Adrenal gland (tissue), 12 donors: ENCODE results near the gene FBXW8. TPM values are rescaled to one million over a fixed set of nuclear protein-coding genes. Genes with fewer than 3 reads are reported as not detected.
"Not testable (repeated sequence)": the region's sequence is repeated elsewhere in the genome, so short reads cannot be mapped to it uniquely, and the experiment has no call there.

Experiments
- DNase-seq, 7 donors: peaks; one replicate each; pipeline ENCODE4 v3.0.0-alpha.2; 2019 to 2020
- H3K27ac ChIP-seq, 5 donors: fragments of 200-600 bp; sonication (generic) in 4 of 5; 1 replicate in 3 of 5; 2 replicates in 2 of 5; pipeline versions ENCODE4 v1.5.1 to v1.8.0; 2016 to 2020; ENCODE audit warnings: mild to moderate bottlenecking in 1 of 5
- H3K27me3 ChIP-seq: fragments of 200-600 bp; 2 replicates; pipeline ENCODE4 v1.8.0; 2021
- H3K36me3 ChIP-seq, 2 donors: fragments of 200-600 bp; replicated peaks in 1 of 2; 1 replicate in 1 of 2; 2 replicates in 1 of 2; pipeline versions ENCODE4 v1.5.1 to v1.8.0; 2018 to 2022
- H3K4me1 ChIP-seq, 2 donors: fragments of 200-600 bp; replicated peaks in 1 of 2; 1 replicate in 1 of 2; 2 replicates in 1 of 2; pipeline versions ENCODE4 v1.5.1 to v1.8.0; 2018 to 2021
- H3K4me3 ChIP-seq, 4 donors: fragments of 200-600 bp; sonication (generic) in 3 of 4; one replicate each; pipeline ENCODE4 v1.5.1; 2016 to 2018
- H3K9me3 ChIP-seq, 3 donors: fragments of 200-600 bp; sonication (generic) in 1 of 3; replicated peaks in 1 of 3; 1 replicate in 2 of 3; 2 replicates in 1 of 3; pipeline versions ENCODE4 v1.5.1 to v1.8.0; 2016 to 2021
- POLR2A ChIP-seq, 2 donors: fragments of 450-650 bp; IDR thresholded peaks; one replicate each; pipeline ENCODE4 v1.6.1; 2017; ENCODE audit warnings: antibody characterized with exemption in 2 of 2, mild to moderate bottlenecking in 2 of 2, moderate library complexity in 1 of 2
- whole genome bisulfite sequencing, 4 donors: extraction: QIAGEN DNeasy Blood & Tissue Kit in 2 of 4; methylation state at CpG; one replicate each; pipeline versions ENCODE4 v1.1.5 to v1.1.7; 2013 to 2017; 5-methylcytosine and 5-hydroxymethylcytosine counted together
- intact Hi-C, 2 donors: fragments of 100-400 bp; cut with DNase I; formaldehyde crosslinking; loops; one replicate each; pipeline versions ENCODE4 v1.14.1 to v1.15.0; 2022 to 2023
- polyA plus RNA-seq, 3 donors: library from polyadenylated mRNA; stranded (reverse); fragments of 200-250 nt in 2 of 3; fragments of 350-450 nt in 1 of 3; fragmentation: Illumina TruSeq in 1 of 3; extraction: RNeasy Lipid Tissue Mini Kit (QIAGEN cat#74804) in 1 of 3; gene quantifications; one replicate each; pipeline ENCODE4 v1.2.3, GENCODE V29; 2013 to 2014
- total RNA-seq, 9 donors: library from RNA; depleted of rRNA in 4 of 9; stranded (reverse); fragments of >200 nt in 4 of 9; fragments of 120-200 nt in 1 of 9; fragmentation: NEBNext Ultra II Directional in 1 of 9; extraction: Animal tissue kit (Norgen Biotek cat#: 25700) in 1 of 9; gene quantifications; one replicate each; pipeline versions ENCODE4 v1.1.0 to v1.2.4, GENCODE V29; 2013 to 2023
- TF ChIP-seq, protein P1 (sequence below), 6 experiments: fragments of 450-650 bp in 4 of 6; fragments of 200-600 bp in 2 of 6; sonication (generic) in 1 of 6; IDR thresholded peaks; 1 replicate in 5 of 6; 2 replicates in 1 of 6; pipeline versions ENCODE4 v1.5.1 to v1.8.0; 2016 to 2021; ENCODE audit warnings: antibody characterized with exemption in 6 of 6, mild to moderate bottlenecking in 2 of 6, moderate library complexity in 1 of 6
- donor health status: healthy with polysubstance abuse.
- donor health status: Bipolar disorder and iron deficiency.
- donor health status: DM: yes; HTN: yes; CAD: no.
- donor health status: DM: no; HTN: no; CAD: no.
- donor health status: DM: no; HTN: no; CAD: no.
- donor health status: DM: yes; HTN: yes; CAD: no.

FBXW8 gene
- total and polyA plus RNA-seq, 12 donors: 2.9 to 19.1 (median 14.3) TPM

DNA sequence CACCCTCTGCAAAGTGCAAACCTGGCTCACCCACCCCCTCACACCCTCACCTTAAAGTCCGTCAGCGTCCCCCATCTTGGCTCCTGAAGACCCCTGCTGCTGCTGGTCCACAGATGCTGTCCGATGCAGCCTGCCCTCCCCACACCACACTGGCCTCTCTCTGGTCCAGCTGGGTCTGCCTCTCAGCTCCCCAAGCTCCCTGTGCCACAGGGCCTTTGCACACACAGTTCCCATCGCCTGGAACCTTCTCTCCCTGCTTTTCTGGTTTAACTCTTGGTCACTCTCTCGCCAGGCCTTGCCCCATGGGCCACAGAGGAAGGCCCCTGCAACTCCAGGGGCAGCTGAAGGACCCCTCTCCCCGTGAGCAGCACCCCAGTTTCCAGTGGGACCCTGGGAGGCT is 143.5 kb downstream of the FBXW8 start:
- no peak overlapping the region for H3K4me3 ChIP-seq
- TF ChIP-seq, protein P1, sequence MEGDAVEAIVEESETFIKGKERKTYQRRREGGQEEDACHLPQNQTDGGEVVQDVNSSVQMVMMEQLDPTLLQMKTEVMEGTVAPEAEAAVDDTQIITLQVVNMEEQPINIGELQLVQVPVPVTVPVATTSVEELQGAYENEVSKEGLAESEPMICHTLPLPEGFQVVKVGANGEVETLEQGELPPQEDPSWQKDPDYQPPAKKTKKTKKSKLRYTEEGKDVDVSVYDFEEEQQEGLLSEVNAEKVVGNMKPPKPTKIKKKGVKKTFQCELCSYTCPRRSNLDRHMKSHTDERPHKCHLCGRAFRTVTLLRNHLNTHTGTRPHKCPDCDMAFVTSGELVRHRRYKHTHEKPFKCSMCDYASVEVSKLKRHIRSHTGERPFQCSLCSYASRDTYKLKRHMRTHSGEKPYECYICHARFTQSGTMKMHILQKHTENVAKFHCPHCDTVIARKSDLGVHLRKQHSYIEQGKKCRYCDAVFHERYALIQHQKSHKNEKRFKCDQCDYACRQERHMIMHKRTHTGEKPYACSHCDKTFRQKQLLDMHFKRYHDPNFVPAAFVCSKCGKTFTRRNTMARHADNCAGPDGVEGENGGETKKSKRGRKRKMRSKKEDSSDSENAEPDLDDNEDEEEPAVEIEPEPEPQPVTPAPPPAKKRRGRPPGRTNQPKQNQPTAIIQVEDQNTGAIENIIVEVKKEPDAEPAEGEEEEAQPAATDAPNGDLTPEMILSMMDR (IDR thresholded peaks at IDR 0.05): no peak
- no peak for TF ChIP-seq POLR2A (IDR thresholded peaks at IDR 0.05)

DNA sequence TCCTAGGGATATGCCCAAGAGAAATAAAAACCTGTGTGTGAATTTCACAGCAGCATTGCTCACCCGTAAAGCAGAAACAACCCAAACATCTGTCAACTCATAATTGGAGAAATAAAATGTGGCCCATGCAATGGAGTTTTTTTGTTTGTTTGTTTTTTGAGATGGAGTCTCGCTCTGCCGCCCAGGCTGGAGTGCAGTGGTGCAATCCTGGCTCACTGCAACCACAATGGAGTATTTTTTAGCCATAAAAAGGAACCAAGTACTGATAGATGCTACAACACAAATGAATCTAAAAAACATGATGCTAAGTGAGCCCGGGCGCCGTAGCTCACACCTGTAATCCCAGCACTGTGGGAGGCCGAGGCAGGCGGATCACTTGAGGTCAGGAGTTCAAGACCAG is 146.9 kb downstream of the FBXW8 start:
- intact Hi-C loops, H3K36me3 ChIP-seq, DNase-seq, H3K9me3 ChIP-seq, H3K4me3 ChIP-seq, H3K27ac ChIP-seq, H3K27me3 ChIP-seq: not testable (repeated sequence)
- peaks cover 11 to 22% of the 10 kb centered on the region in 2 donors for H3K4me1 ChIP-seq
- WGBS, 4 donors: 79 to 91% (median 83%) methylated on average over 8 of the region's 8 CpGs

More for the DNA sequence above, 143.5 kb downstream of the FBXW8 start:
- peaks cover 6 to 17% of the 10 kb centered on the region in 2 donors for H3K4me1 ChIP-seq
- H3K27me3 ChIP-seq: no peaks in the 10 kb centered on the region
- H3K9me3 ChIP-seq: no peaks in the 10 kb centered on the region
- no peak overlapping the region for H3K27ac ChIP-seq
- no peak for DNase-seq
- intact Hi-C loops: no loop called here
- H3K36me3 ChIP-seq: no peaks in the 10 kb centered on the region
- whole genome bisulfite sequencing, 4 donors: 95 to 99% (median 96%) methylated on average over 6 of the region's 6 CpGs

GRCh38 chr12:117058442-117059072 is 147.8 kb downstream of the FBXW8 start:
- no peaks in the 10 kb centered on the region for H3K9me3 ChIP-seq
- TF ChIP-seq, protein P1 (IDR thresholded peaks at IDR 0.05): no peak
- no peak for TF ChIP-seq POLR2A (IDR thresholded peaks at IDR 0.05)
- DNase-seq: peak in 1 of 7 donors; percentile 49
- intact Hi-C loops: no loop called here
- H3K27me3 ChIP-seq: no peaks in the 10 kb centered on the region
- peaks cover 11 to 27% of the 10 kb centered on the region in 2 donors for H3K4me1 ChIP-seq
- peak overlapping the region in 2 of 5 donors; percentile 66 to 80 for H3K27ac ChIP-seq
- H3K4me3 ChIP-seq: no peak overlapping the region
- H3K36me3 ChIP-seq: no peaks in the 10 kb centered on the region
- 80 to 89% (median 84%) methylated on average over 3 of the region's 3 CpGs for WGBS, 4 donors

DNA sequence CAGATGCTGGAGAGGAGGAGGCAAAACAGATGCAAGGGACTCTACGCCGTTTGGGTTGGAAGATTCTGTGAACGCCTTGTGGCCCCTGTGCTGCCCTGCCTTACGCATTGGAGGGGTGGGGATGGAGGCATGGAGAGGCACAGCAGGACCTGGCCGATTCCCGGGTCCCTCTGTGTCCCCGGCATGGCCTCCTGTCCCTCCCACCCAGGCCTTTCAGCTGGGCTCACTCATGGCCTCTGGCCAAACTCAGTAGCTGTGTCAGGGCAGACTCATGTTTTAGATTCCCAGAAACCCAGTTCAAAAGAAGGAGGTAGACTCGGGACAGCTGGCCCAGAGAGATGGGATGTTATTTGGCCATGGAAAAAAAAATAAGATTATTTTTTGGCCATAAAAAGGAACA is 148.4 kb downstream of the FBXW8 start:
- no peak overlapping the region for H3K4me3 ChIP-seq
- H3K4me1 ChIP-seq: peaks cover 11 to 27% of the 10 kb centered on the region in 2 donors
- H3K9me3 ChIP-seq: no peaks in the 10 kb centered on the region
- H3K27me3 ChIP-seq: no peaks in the 10 kb centered on the region
- peak overlapping the region in 3 of 5 donors; percentile 55 to 80 (median 66) for H3K27ac ChIP-seq
- DNase-seq: peak in 5 of 7 donors; percentile 55 to 81 (median 71)
- intact Hi-C loops: no loop called here
- H3K36me3 ChIP-seq: no peaks in the 10 kb centered on the region
- 45 to 85% (median 62%) methylated on average over 5 to 8 of the region's 8 CpGs for WGBS, 4 donors
- no peak for TF ChIP-seq POLR2A (IDR thresholded peaks at IDR 0.05)
- TF ChIP-seq, protein P1 (IDR thresholded peaks at IDR 0.05): no peak
